CD4-positive, alpha-beta T cell (primary cell): ENCODE data around the gene RBM33. TPM values are rescaled to one million over a fixed set of nuclear protein-coding genes. Genes with fewer than 3 reads are reported as not detected.

Experiments
- ATAC-seq: fragments of 200-7000 bp; cut with Tn5 transposase; one replicate; pipeline ENCODE4 v1.10.0; 2022; ENCODE audit warnings: mild to moderate bottlenecking; ENCODE audit not compliant: poor library complexity
- CTCF ChIA-PET: fragments of 350-600 bp; sonication (Branson Sonifier 250); formaldehyde crosslinking; loops from one replicate; lab custom pipeline; 2021; ENCODE audit warnings: antibody characterized with exemption, inconsistent platforms; lab: Charles Lee
- POLR2A ChIA-PET: fragments of 350-600 bp; sonication (Branson Sonifier 250); formaldehyde crosslinking; loops from one replicate; lab custom pipeline; 2021; ENCODE audit warnings: antibody characterized with exemption, inconsistent platforms; lab: Charles Lee
- DNase-seq, 14 experiments: peaks; one replicate each; pipeline ENCODE4 v3.0.0-alpha.2; 2013 to 2020; ENCODE audit warnings: mixed read lengths in 2 of 14
- H3K27ac ChIP-seq, 2 donors: one replicate each; pipeline versions ENCODE4 v1.5.1 to v1.7.0; 2013; ENCODE audit warnings: low read length in 2 of 2, low read depth in 1 of 2, mild to moderate bottlenecking in 1 of 2
- H3K27me3 ChIP-seq, 2 experiments: 1 replicate in 1 of 2; 2 replicates in 1 of 2; pipeline versions ENCODE4 v1.6.1 to v1.7.0; 2013; ENCODE audit warnings: low read length in 2 of 2, control low read depth in 1 of 2, mild to moderate bottlenecking in 1 of 2, moderate library complexity in 1 of 2; ENCODE audit not compliant: insufficient read depth in 2 of 2, control insufficient read depth in 1 of 2
- H3K36me3 ChIP-seq: one replicate; pipeline ENCODE4 v1.6.1; 2013; ENCODE audit warnings: low read length, control low read depth; ENCODE audit not compliant: insufficient read depth
- H3K4me1 ChIP-seq: one replicate; pipeline ENCODE4 v1.6.1; 2013; ENCODE audit warnings: low read length, control low read depth; ENCODE audit not compliant: insufficient read depth
- H3K4me3 ChIP-seq: one replicate; pipeline ENCODE4 v1.5.1; 2013; ENCODE audit warnings: mild to moderate bottlenecking, low read length, moderate library complexity
- H3K9me3 ChIP-seq, 2 experiments: 1 replicate in 1 of 2; 2 replicates in 1 of 2; pipeline versions ENCODE4 v1.6.1 to v1.7.0; 2013; ENCODE audit warnings: low read length in 2 of 2, mild to moderate bottlenecking in 2 of 2, control low read depth in 1 of 2, moderate library complexity in 1 of 2; ENCODE audit not compliant: control insufficient read depth in 1 of 2, insufficient read depth in 1 of 2
- H3K27ac Mint-ChIP-seq: one replicate; pipeline ENCODE4 v1.8.0; 2020; ENCODE audit warnings: mixed read lengths
- H3K27me3 Mint-ChIP-seq: one replicate; pipeline ENCODE4 v1.8.0; 2021; ENCODE audit warnings: mixed read lengths
- H3K36me3 Mint-ChIP-seq: one replicate; pipeline ENCODE4 v1.8.0; 2021; ENCODE audit warnings: low read depth, mixed read lengths
- H3K4me1 Mint-ChIP-seq: one replicate; pipeline ENCODE4 v1.8.0; 2021; ENCODE audit warnings: low read depth, mixed read lengths
- H3K4me3 Mint-ChIP-seq: one replicate; pipeline ENCODE4 v1.8.0; 2020; ENCODE audit warnings: mild to moderate bottlenecking, mixed read lengths
- H3K9me3 Mint-ChIP-seq: one replicate; pipeline ENCODE4 v1.8.0; 2020; ENCODE audit warnings: mixed read lengths
- intact Hi-C, 2 experiments: fragments of 100-400 bp; cut with DNase I in 1 of 2; cut with micrococcal nuclease in 1 of 2; formaldehyde crosslinking; loops; one replicate each; pipeline versions ENCODE4 v1.15.1 to v1.9.0; 2023 to 2025; cut with DNase I, micrococcal nuclease
- total RNA-seq, 174 experiments: library from RNA in 2 of 174; stranded (reverse) in 2 of 174; gene quantifications; one replicate each; pipeline ENCODE4 v1.2.3 and lab custom pipeline; 2021 to 2026
- TF ChIP-seq, protein P1 (sequence below): fragments of 200-600 bp; IDR thresholded peaks from one replicate; pipeline ENCODE4 v1.8.0; 2022; ENCODE audit warnings: antibody characterized with exemption, mild to moderate bottlenecking

The RBM33 gene
- total RNA-seq, 2 experiments from 2014 or later = 178 to 184 TPM

DNA sequence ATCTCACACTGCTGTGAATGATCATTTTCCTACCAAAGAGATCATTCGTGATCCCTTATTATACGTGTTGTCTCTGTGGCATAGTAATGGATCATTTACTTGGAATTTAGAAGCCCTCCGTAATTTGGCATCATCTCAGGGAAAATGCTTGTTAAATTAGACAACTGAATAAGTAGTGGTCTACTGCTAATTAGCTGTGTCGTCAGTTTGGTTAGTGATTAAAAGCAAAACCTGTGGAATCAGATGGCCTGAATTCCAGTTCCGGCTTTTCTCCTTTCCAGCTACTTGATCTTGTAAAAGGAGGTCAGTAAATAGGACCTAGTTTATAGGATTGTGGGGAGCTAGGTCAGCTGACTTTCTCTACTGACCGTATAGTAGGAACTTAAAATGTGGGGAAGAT, 65.6 kb downstream of the RBM33 start:
- CTCF ChIA-PET = no interaction called here

DNA sequence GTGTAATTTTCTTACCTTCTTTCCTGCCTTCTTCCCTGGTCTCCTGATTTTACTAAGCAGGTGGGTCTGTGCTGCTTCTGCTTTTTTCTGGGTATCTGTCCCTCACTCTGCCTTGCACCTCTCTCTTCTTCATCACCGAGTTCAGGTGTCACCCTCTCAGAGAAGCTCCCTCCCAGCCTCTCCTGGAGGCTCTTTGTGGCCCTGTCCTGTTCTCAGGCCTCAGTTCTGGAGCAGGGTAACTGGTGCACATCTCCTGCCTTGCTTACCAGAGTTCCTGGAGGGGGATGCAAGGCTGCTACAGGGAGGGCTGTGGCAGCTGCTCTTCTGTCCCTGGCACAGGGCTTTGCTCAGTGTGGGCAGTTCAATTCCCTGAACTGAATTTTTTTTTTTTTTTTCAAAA, 66.1 kb downstream of the RBM33 start:
- no peaks in the 10 kb centered on the region for H3K36me3 Mint-ChIP-seq
- TF ChIP-seq, protein P1, sequence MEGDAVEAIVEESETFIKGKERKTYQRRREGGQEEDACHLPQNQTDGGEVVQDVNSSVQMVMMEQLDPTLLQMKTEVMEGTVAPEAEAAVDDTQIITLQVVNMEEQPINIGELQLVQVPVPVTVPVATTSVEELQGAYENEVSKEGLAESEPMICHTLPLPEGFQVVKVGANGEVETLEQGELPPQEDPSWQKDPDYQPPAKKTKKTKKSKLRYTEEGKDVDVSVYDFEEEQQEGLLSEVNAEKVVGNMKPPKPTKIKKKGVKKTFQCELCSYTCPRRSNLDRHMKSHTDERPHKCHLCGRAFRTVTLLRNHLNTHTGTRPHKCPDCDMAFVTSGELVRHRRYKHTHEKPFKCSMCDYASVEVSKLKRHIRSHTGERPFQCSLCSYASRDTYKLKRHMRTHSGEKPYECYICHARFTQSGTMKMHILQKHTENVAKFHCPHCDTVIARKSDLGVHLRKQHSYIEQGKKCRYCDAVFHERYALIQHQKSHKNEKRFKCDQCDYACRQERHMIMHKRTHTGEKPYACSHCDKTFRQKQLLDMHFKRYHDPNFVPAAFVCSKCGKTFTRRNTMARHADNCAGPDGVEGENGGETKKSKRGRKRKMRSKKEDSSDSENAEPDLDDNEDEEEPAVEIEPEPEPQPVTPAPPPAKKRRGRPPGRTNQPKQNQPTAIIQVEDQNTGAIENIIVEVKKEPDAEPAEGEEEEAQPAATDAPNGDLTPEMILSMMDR = no peak
- H3K27me3 ChIP-seq = no peaks in the 10 kb centered on the region
- CTCF ChIA-PET = no interaction called here
- H3K27ac Mint-ChIP-seq = no peak overlapping the region
- no peaks in the 10 kb centered on the region for H3K9me3 Mint-ChIP-seq
- ATAC-seq = no peak
- H3K4me1 ChIP-seq = peaks cover 6% of the 10 kb centered on the region
- H3K4me3 Mint-ChIP-seq = no peak overlapping the region
- H3K4me1 Mint-ChIP-seq = peaks cover 33% of the 10 kb centered on the region
- H3K9me3 ChIP-seq = no peaks in the 10 kb centered on the region
- H3K27ac ChIP-seq = no peak overlapping the region
- H3K36me3 ChIP-seq = peaks cover 93% of the 10 kb centered on the region
- H3K4me3 ChIP-seq = no peak overlapping the region
- no peak for DNase-seq
- intact Hi-C loops = no loop called here
- POLR2A ChIA-PET = no interaction called here
- no peaks in the 10 kb centered on the region for H3K27me3 Mint-ChIP-seq

More for the DNA sequence above, 65.6 kb downstream of the RBM33 start:
- no peaks in the 10 kb centered on the region for H3K9me3 ChIP-seq
- Mint-ChIP-seq H3K4me3 (no peak overlapping the region), H3K36me3 (no peaks in the 10 kb centered on the region), H3K4me1 (peaks cover 33% of the 10 kb centered on the region), H3K27ac (no peak overlapping the region), H3K9me3 (no peaks in the 10 kb centered on the region), H3K27me3 (no peaks in the 10 kb centered on the region)
- H3K27me3 ChIP-seq = no peaks in the 10 kb centered on the region
- POLR2A ChIA-PET = no interaction called here
- no peak overlapping the region for H3K4me3 ChIP-seq
- no peak overlapping the region for H3K27ac ChIP-seq
- TF ChIP-seq, protein P1 = no peak
- H3K36me3 ChIP-seq = peaks cover 89% of the 10 kb centered on the region
- DNase-seq (no peak), ATAC-seq (no peak)
- peaks cover 6% of the 10 kb centered on the region for H3K4me1 ChIP-seq
- intact Hi-C loops = no loop called here

DNA sequence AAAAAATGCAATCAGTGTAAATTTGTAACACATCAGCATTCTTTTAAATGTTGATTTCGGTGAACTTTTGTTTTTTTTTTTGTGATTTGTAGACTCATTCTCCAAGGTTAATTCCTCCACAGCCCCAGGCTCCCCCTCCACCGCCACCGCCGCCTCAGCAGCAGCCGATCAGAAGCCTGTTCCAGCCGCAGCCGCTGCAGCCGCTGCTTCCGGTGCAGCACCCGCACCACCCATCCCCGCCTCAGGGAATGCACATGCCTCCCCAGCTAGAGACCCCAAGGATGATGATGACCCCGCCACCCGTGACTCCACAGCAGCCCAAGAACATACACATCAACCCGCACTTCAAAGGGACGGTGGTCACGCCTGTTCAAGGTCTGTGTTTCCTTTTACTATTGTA, 66.6 kb downstream of the RBM33 start:
- Histone ChIP-seq H3K27ac (no peak overlapping the region), H3K9me3 (no peaks in the 10 kb centered on the region), H3K4me3 (no peak overlapping the region), H3K36me3 (peaks cover 95% of the 10 kb centered on the region), H3K4me1 (peaks cover 6% of the 10 kb centered on the region), H3K27me3 (no peaks in the 10 kb centered on the region)
- POLR2A ChIA-PET = no interaction called here
- Mint-ChIP-seq H3K36me3 (no peaks in the 10 kb centered on the region), H3K9me3 (no peaks in the 10 kb centered on the region), H3K4me1 (peaks cover 33% of the 10 kb centered on the region), H3K27me3 (no peaks in the 10 kb centered on the region), H3K27ac (no peak overlapping the region), H3K4me3 (no peak overlapping the region)
- CTCF ChIA-PET = no interaction called here
- DNase-seq = no peak
- ATAC-seq = no peak
- TF ChIP-seq, protein P1 = no peak
- intact Hi-C loops = no loop called here
